ENCODE measurements around the gene NCEH1. TPM values are rescaled to one million over a fixed set of nuclear protein-coding genes. Genes with fewer than 3 reads are reported as not detected.

Gene NCEH1
- total and polyA plus RNA-seq, 2 experiments from 2014 or later, result 4.7 to 10.5 TPM

GRCh38 chr3:172641291-172641690 is 69.6 kb downstream of the NCEH1 start:
- Histone ChIP-seq H3K4me3 (no peak overlapping the region), H2AFZ (no peak overlapping the region), H3K27me3 (no peaks in the 10 kb centered on the region), H3K4me1 (ENCODE audit: insufficient read depth) (no peaks in the 10 kb centered on the region), H3K4me2 (no peak overlapping the region), H3K36me3 (replicated peaks; ENCODE audit: insufficient read depth, low read depth) (no peaks in the 10 kb centered on the region), H3K9me2 (replicated peaks; ENCODE audit: insufficient read depth) (no peaks in the 10 kb centered on the region), H3K79me2 (no peaks in the 10 kb centered on the region), H4K20me1 (ENCODE audit: insufficient read depth, poor library complexity, severe bottlenecking) (no peaks in the 10 kb centered on the region), H3K9me3 (ENCODE audit: low read depth) (no peaks in the 10 kb centered on the region), H3K27ac (no peak overlapping the region)
- TF ChIP-seq CTCF (IDR thresholded peaks at IDR 0.05; ENCODE audit: poor library complexity) (no peak), EZH2phosphoT487 (IDR thresholded peaks at IDR 0.05; ENCODE audit: low read depth, severe bottlenecking, unreplicated experiment) (no peak), EZH2 (IDR thresholded peaks at IDR 0.05; ENCODE audit: borderline replicate concordance) (no peak)
- 98% methylated on average over 5 of the region's 5 CpGs for WGBS (ENCODE audit: low lambda C conversion rate, missing lambda C conversion rate)
- DNase-seq (ENCODE audit: low spot score), result no peak

GRCh38 chr3:172640751-172641150 is 70.1 kb downstream of the NCEH1 start:
- no peak for DNase-seq (ENCODE audit: low spot score)
- no peaks in the 10 kb centered on the region for H3K79me2 ChIP-seq
- no peaks in the 10 kb centered on the region for H3K27me3 ChIP-seq
- TF ChIP-seq EZH2 (IDR thresholded peaks at IDR 0.05; ENCODE audit: borderline replicate concordance) (no peak), CTCF (IDR thresholded peaks at IDR 0.05; ENCODE audit: poor library complexity) (no peak), EZH2phosphoT487 (IDR thresholded peaks at IDR 0.05; ENCODE audit: low read depth, severe bottlenecking, unreplicated experiment) (no peak)
- no peaks in the 10 kb centered on the region for H3K9me3 ChIP-seq (ENCODE audit: low read depth)
- H3K36me3 ChIP-seq (replicated peaks; ENCODE audit: insufficient read depth, low read depth), result no peaks in the 10 kb centered on the region
- WGBS (ENCODE audit: low lambda C conversion rate, missing lambda C conversion rate), result 91% methylated on average over 5 of the region's 5 CpGs
- H3K4me2 ChIP-seq, result no peak overlapping the region
- H3K4me1 ChIP-seq (ENCODE audit: insufficient read depth), result no peaks in the 10 kb centered on the region
- no peak overlapping the region for H2AFZ ChIP-seq
- H4K20me1 ChIP-seq (ENCODE audit: insufficient read depth, poor library complexity, severe bottlenecking), result no peaks in the 10 kb centered on the region
- no peaks in the 10 kb centered on the region for H3K9me2 ChIP-seq (replicated peaks; ENCODE audit: insufficient read depth)
- no peak overlapping the region for H3K4me3 ChIP-seq
- no peak overlapping the region for H3K27ac ChIP-seq

- Histone ChIP-seq H3K4me1 (ENCODE audit: insufficient read depth) (no peaks in the 10 kb centered on the region), H4K20me1 (ENCODE audit: insufficient read depth, poor library complexity, severe bottlenecking) (no peaks in the 10 kb centered on the region), H3K9me3 (ENCODE audit: low read depth) (no peaks in the 10 kb centered on the region), H3K27ac (no peak overlapping the region), H3K27me3 (no peaks in the 10 kb centered on the region), H3K4me2 (no peak overlapping the region), H3K36me3 (replicated peaks; ENCODE audit: insufficient read depth, low read depth) (no peaks in the 10 kb centered on the region), H3K79me2 (no peaks in the 10 kb centered on the region), H2AFZ (no peak overlapping the region), H3K4me3 (no peak overlapping the region), H3K9me2 (replicated peaks; ENCODE audit: insufficient read depth) (no peaks in the 10 kb centered on the region)
- 83% methylated on average over 3 of the region's 3 CpGs for WGBS (ENCODE audit: low lambda C conversion rate, missing lambda C conversion rate)
- no peak for TF ChIP-seq EZH2phosphoT487 (IDR thresholded peaks at IDR 0.05; ENCODE audit: low read depth, severe bottlenecking, unreplicated experiment)
- no peak for DNase-seq (ENCODE audit: low spot score)
Observed at GRCh38 chr3:172635588-172635987, 75.3 kb downstream of the NCEH1 start.

- H4K20me1 ChIP-seq (ENCODE audit: insufficient read depth, poor library complexity, severe bottlenecking), result no peaks in the 10 kb centered on the region
- no peaks in the 10 kb centered on the region for H3K4me1 ChIP-seq (ENCODE audit: insufficient read depth)
- 91% methylated on average over 3 of the region's 3 CpGs for WGBS (ENCODE audit: low lambda C conversion rate, missing lambda C conversion rate)
- no peaks in the 10 kb centered on the region for H3K9me3 ChIP-seq (ENCODE audit: low read depth)
- H3K36me3 ChIP-seq (replicated peaks; ENCODE audit: insufficient read depth, low read depth), result no peaks in the 10 kb centered on the region
- no peak overlapping the region for H3K4me3 ChIP-seq
- H3K27me3 ChIP-seq, result no peaks in the 10 kb centered on the region
- no peak overlapping the region for H3K27ac ChIP-seq
- H3K79me2 ChIP-seq, result no peaks in the 10 kb centered on the region
- H3K4me2 ChIP-seq, result no peak overlapping the region
- TF ChIP-seq CTCF (IDR thresholded peaks at IDR 0.05; ENCODE audit: poor library complexity) (no peak), EZH2 (IDR thresholded peaks at IDR 0.05; ENCODE audit: borderline replicate concordance) (no peak), EZH2phosphoT487 (IDR thresholded peaks at IDR 0.05; ENCODE audit: low read depth, severe bottlenecking, unreplicated experiment) (no peak)
- H2AFZ ChIP-seq, result no peak overlapping the region
- no peak for DNase-seq (ENCODE audit: low spot score)
- H3K9me2 ChIP-seq (replicated peaks; ENCODE audit: insufficient read depth), result no peaks in the 10 kb centered on the region
Observed at GRCh38 chr3:172634948-172635347, 75.9 kb downstream of the NCEH1 start.
